ENCODE measurements around the gene PRRX2.

Gene PRRX2

DNA sequence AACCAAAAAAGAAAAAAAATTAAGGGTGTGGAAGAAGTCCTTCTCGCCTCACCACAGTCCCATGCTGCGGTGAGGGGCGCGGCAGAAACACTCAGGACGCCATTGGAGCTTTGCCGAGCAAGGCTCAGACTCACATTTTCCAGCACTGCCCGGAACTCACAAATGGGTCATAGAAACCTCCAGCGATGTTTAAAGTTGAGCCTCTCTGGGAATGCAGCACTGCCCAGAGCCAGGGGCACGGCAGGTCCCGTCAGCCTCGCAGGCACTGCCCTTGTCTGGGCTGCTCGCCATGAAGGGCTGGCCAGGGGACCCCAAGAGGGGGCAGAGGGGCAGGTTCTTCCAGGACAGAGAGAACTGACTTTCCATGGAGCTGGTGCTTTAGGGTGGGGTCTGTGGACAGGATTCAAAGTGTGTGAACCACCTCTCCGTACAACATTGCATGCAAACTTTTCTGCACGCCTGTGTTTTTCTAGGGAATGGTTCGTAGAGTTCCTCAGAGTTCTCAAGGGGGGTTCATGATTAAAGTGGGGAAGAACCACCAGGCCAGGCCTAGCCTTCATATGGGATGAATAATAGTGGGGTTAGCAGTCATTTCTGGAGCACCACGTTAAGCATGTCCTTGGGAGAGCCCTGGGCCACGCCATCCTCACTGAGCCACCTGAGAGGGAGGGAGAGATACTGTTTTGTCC lies 38.4 kb downstream of the PRRX2 start:
- Histone ChIP-seq H3K56ac (ENCODE audit: low read length) (no peak overlapping the region), H3K79me2 (ENCODE audit: control insufficient read depth, insufficient read depth, low read length) (no peaks in the 10 kb centered on the region), H3K79me1 (ENCODE audit: low read length) (no peaks in the 10 kb centered on the region), H3K4me3 (ENCODE audit: low read length) (no peak overlapping the region), H4K8ac (ENCODE audit: low read depth, low read length) (no peak overlapping the region), H2BK120ac (ENCODE audit: low read depth, low read length) (no peak overlapping the region), H2BK5ac (ENCODE audit: low read length) (no peak overlapping the region), H3K36me3 (ENCODE audit: control insufficient read depth, insufficient read depth, low read length) (no peaks in the 10 kb centered on the region), H4K5ac (ENCODE audit: low read length) (no peak overlapping the region), H3K18ac (ENCODE audit: low read length) (no peak overlapping the region), H3K9ac (ENCODE audit: low read length) (no peak overlapping the region), H3K4ac (ENCODE audit: low read depth, low read length) (no peak overlapping the region), H3K27ac (ENCODE audit: low read depth, low read length) (no peak overlapping the region), H3K4me1 (ENCODE audit: control insufficient read depth, low read depth, low read length) (peaks cover 2% of the 10 kb centered on the region), H2BK15ac (replicated peaks; ENCODE audit: low read depth) (no peak overlapping the region), H2AK5ac (ENCODE audit: low read length) (no peak overlapping the region), H3K4me2 (ENCODE audit: low read length) (no peak overlapping the region), H3K27me3 (ENCODE audit: insufficient read depth, low read length, poor library complexity) (no peaks in the 10 kb centered on the region), H3K23ac (ENCODE audit: low read length) (no peak overlapping the region)
- no peak for DNase-seq
- no CpG with 5 or more reads among the region's 17 CpGs for WGBS (ENCODE audit: extremely low coverage, insufficient coverage, low lambda C conversion rate)

DNA sequence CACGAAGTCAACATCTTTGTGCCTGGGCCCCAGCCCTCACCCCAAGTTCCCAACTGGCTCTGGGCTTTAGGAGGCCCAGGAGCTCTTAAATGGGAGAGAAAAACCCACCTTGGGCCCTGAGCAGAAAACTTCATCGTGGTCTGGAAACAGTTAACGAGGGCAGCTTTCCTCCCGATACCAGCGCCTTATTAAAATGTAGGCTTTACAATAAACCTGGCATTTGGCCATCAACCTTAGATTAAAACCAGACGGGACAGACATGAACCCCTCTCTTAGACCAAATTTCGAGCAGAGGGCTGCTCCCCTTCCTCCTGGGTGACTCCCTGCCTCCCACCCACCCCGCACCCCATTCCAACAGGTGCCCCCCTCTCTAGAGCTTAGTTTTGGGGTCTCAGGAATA lies 39.4 kb downstream of the PRRX2 start:
- H2AK5ac ChIP-seq (ENCODE audit: low read length) = no peak overlapping the region
- H3K4ac ChIP-seq (ENCODE audit: low read depth, low read length) = no peak overlapping the region
- DNase-seq = no peak
- peaks cover 4% of the 10 kb centered on the region for H3K4me1 ChIP-seq (ENCODE audit: control insufficient read depth, low read depth, low read length)
- no peak overlapping the region for H4K8ac ChIP-seq (ENCODE audit: low read depth, low read length)
- no peak overlapping the region for H2BK120ac ChIP-seq (ENCODE audit: low read depth, low read length)
- no peaks in the 10 kb centered on the region for H3K27me3 ChIP-seq (ENCODE audit: insufficient read depth, low read length, poor library complexity)
- no peaks in the 10 kb centered on the region for H3K79me1 ChIP-seq (ENCODE audit: low read length)
- WGBS (ENCODE audit: extremely low coverage, insufficient coverage, low lambda C conversion rate) = no CpG with 5 or more reads among the region's 8 CpGs
- H3K79me2 ChIP-seq (ENCODE audit: control insufficient read depth, insufficient read depth, low read length) = no peaks in the 10 kb centered on the region
- H3K9ac ChIP-seq (ENCODE audit: low read length) = no peak overlapping the region
- H3K4me3 ChIP-seq (ENCODE audit: low read length) = no peak overlapping the region
- H4K5ac ChIP-seq (ENCODE audit: low read length) = no peak overlapping the region
- H3K27ac ChIP-seq (ENCODE audit: low read depth, low read length) = no peak overlapping the region
- no peak overlapping the region for H3K4me2 ChIP-seq (ENCODE audit: low read length)
- no peak overlapping the region for H3K18ac ChIP-seq (ENCODE audit: low read length)
- H2BK5ac ChIP-seq (ENCODE audit: low read length) = no peak overlapping the region
- H3K36me3 ChIP-seq (ENCODE audit: control insufficient read depth, insufficient read depth, low read length) = no peaks in the 10 kb centered on the region
- no peak overlapping the region for H2BK15ac ChIP-seq (replicated peaks; ENCODE audit: low read depth)
- no peak overlapping the region for H3K56ac ChIP-seq (ENCODE audit: low read length)
- no peak overlapping the region for H3K23ac ChIP-seq (ENCODE audit: low read length)

DNA sequence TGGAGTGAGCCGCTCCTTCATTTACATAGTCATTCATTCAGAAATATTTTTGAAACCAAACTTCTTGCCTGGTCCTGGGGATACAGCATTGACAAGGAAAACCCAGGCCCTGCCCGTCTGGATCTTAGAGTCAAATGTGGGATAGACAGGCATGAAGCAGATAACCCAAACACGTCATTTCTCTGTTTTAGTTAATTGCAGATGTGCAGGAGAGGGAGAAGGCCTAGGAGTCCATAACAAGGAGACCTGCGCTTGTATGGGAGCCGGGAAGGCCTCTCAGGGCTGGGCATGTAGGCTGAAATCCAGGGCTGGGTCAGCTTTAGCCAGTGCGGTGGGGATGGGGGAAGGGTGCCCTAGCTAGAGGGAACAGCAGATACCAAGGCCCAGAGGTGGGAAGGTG lies 43.3 kb downstream of the PRRX2 start:
- Histone ChIP-seq H3K27me3 (ENCODE audit: insufficient read depth, low read length, poor library complexity) (no peaks in the 10 kb centered on the region), H3K4me2 (ENCODE audit: low read length) (no peak overlapping the region), H3K79me1 (ENCODE audit: low read length) (no peaks in the 10 kb centered on the region), H4K8ac (ENCODE audit: low read depth, low read length) (no peak overlapping the region), H3K27ac (ENCODE audit: low read depth, low read length) (no peak overlapping the region), H4K5ac (ENCODE audit: low read length) (no peak overlapping the region), H3K56ac (ENCODE audit: low read length) (peak overlapping the region; percentile 42), H2BK120ac (ENCODE audit: low read depth, low read length) (no peak overlapping the region), H3K4ac (ENCODE audit: low read depth, low read length) (no peak overlapping the region), H3K4me1 (ENCODE audit: control insufficient read depth, low read depth, low read length) (peaks cover 4% of the 10 kb centered on the region), H3K23ac (ENCODE audit: low read length) (no peak overlapping the region), H2BK15ac (replicated peaks; ENCODE audit: low read depth) (no peak overlapping the region), H3K9ac (ENCODE audit: low read length) (no peak overlapping the region), H3K36me3 (ENCODE audit: control insufficient read depth, insufficient read depth, low read length) (no peaks in the 10 kb centered on the region), H3K18ac (ENCODE audit: low read length) (no peak overlapping the region), H2BK5ac (ENCODE audit: low read length) (no peak overlapping the region), H3K79me2 (ENCODE audit: control insufficient read depth, insufficient read depth, low read length) (no peaks in the 10 kb centered on the region), H3K4me3 (ENCODE audit: low read length) (no peak overlapping the region), H2AK5ac (ENCODE audit: low read length) (no peak overlapping the region)
- no CpG with 5 or more reads among the region's 6 CpGs for WGBS (ENCODE audit: extremely low coverage, insufficient coverage, low lambda C conversion rate)
- no peak for DNase-seq

DNA sequence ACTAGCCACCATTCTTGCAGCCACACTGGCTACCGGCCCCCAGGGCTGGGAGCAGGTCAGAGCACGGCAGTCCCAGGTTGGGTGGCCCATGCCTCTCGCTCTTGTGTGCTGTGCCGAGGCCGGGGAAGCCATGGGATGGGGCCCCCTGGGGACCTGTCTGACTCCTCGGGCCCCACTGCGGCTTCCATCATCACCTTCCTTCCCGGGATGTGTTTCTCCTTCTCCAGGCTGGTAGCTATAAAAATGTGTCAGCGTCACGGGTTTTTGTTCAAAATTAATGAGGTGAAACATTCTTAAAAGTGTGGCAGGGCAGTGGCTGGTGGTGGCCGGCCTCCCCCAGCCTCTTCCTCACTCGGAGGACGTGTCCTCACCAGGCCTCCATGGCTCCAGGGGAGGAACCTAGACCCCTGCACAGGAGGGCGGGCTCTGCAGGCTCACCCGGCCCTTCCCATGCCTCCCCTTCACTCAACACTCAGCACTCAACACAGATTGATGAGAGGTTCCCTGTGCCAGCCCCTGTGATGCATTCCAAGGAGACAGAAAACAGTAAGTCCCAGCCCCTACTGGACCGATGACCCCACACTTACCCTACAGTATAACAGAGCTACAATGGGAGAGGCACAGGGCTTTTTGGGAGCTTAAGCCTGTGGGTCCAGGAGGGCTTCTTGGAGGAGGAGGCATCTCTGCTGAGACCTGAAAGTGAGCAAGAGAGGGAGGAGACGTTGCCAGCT lies 44.2 kb downstream of the PRRX2 start:
- Histone ChIP-seq H3K27ac (ENCODE audit: low read depth, low read length) (no peak overlapping the region), H3K23ac (ENCODE audit: low read length) (no peak overlapping the region), H3K79me2 (ENCODE audit: control insufficient read depth, insufficient read depth, low read length) (no peaks in the 10 kb centered on the region), H3K79me1 (ENCODE audit: low read length) (no peaks in the 10 kb centered on the region), H2BK120ac (ENCODE audit: low read depth, low read length) (no peak overlapping the region), H4K5ac (ENCODE audit: low read length) (no peak overlapping the region), H3K4me1 (ENCODE audit: control insufficient read depth, low read depth, low read length) (peaks cover 4% of the 10 kb centered on the region), H3K36me3 (ENCODE audit: control insufficient read depth, insufficient read depth, low read length) (no peaks in the 10 kb centered on the region), H3K56ac (ENCODE audit: low read length) (no peak overlapping the region), H3K4me2 (ENCODE audit: low read length) (no peak overlapping the region), H2AK5ac (ENCODE audit: low read length) (no peak overlapping the region), H3K4ac (ENCODE audit: low read depth, low read length) (no peak overlapping the region), H2BK15ac (replicated peaks; ENCODE audit: low read depth) (no peak overlapping the region), H3K18ac (ENCODE audit: low read length) (no peak overlapping the region), H2BK5ac (ENCODE audit: low read length) (no peak overlapping the region), H3K27me3 (ENCODE audit: insufficient read depth, low read length, poor library complexity) (no peaks in the 10 kb centered on the region), H3K9ac (ENCODE audit: low read length) (no peak overlapping the region), H3K4me3 (ENCODE audit: low read length) (no peak overlapping the region), H4K8ac (ENCODE audit: low read depth, low read length) (no peak overlapping the region)
- no peak for DNase-seq
- no CpG with 5 or more reads among the region's 17 CpGs for WGBS (ENCODE audit: extremely low coverage, insufficient coverage, low lambda C conversion rate)

DNA sequence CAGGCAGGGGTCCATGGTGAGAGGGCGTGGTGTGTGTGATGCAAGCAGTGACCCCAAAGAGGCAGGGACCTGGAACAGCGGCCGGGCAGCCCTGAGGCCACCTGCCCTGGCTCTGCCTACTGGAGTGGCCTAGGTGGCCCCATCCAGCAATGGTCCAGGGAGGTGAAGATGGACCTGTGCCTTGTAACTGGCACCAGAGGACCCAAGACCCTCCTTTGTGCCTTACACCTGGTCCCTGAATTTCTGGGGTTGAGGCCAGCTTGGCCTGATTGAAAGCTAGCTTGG lies 44.7 kb downstream of the PRRX2 start:
- no peak overlapping the region for H2BK120ac ChIP-seq (ENCODE audit: low read depth, low read length)
- H3K27ac ChIP-seq (ENCODE audit: low read depth, low read length) = no peak overlapping the region

More for the DNA sequence above, 44.7 kb downstream of the PRRX2 start:
- Histone ChIP-seq H3K4me2 (ENCODE audit: low read length) (no peak overlapping the region), H3K27me3 (ENCODE audit: insufficient read depth, low read length, poor library complexity) (no peaks in the 10 kb centered on the region), H2AK5ac (ENCODE audit: low read length) (no peak overlapping the region), H3K4me1 (ENCODE audit: control insufficient read depth, low read depth, low read length) (peaks cover 4% of the 10 kb centered on the region), H2BK15ac (replicated peaks; ENCODE audit: low read depth) (no peak overlapping the region), H3K18ac (ENCODE audit: low read length) (no peak overlapping the region), H3K9ac (ENCODE audit: low read length) (no peak overlapping the region), H3K4ac (ENCODE audit: low read depth, low read length) (no peak overlapping the region), H3K23ac (ENCODE audit: low read length) (no peak overlapping the region), H2BK5ac (ENCODE audit: low read length) (no peak overlapping the region), H3K56ac (ENCODE audit: low read length) (no peak overlapping the region), H3K4me3 (ENCODE audit: low read length) (no peak overlapping the region), H3K36me3 (ENCODE audit: control insufficient read depth, insufficient read depth, low read length) (no peaks in the 10 kb centered on the region), H4K8ac (ENCODE audit: low read depth, low read length) (no peak overlapping the region), H4K5ac (ENCODE audit: low read length) (no peak overlapping the region), H3K79me2 (ENCODE audit: control insufficient read depth, insufficient read depth, low read length) (no peaks in the 10 kb centered on the region), H3K79me1 (ENCODE audit: low read length) (no peaks in the 10 kb centered on the region)
- no peak for DNase-seq
- WGBS (ENCODE audit: extremely low coverage, insufficient coverage, low lambda C conversion rate) = no CpG with 5 or more reads among the region's 3 CpGs

Measured in mesendoderm (in vitro differentiated cells).